ENCODE data around the gene ABR.
"Not testable (repeated sequence)": the region's sequence is repeated elsewhere in the genome, so short reads cannot be mapped to it uniquely, and the experiment has no call there.

The ABR gene

GRCh38 chr17:1173432-1174262 lies 6.1 kb downstream of the ABR start:
- no peak for DNase-seq (ENCODE audit: low read depth)

DNA sequence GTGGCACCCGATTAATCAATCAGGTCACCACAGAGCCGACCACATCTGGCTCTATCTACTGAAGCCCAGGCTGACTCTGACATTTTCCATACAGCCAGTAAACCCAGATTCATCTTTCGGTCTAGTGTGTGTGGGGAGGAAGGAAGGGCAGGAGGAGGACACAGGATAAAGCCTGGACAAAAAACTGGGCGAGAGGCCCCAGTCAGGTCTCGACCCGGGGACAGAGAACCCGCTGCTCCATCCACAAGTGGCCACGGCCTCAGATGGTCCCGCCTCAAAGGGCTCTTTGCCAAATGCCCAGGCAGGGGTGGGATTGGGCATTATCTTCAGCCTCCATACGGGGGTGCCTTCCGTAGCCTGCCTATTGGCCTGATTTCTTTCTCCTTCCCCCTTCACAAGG lies 7.8 kb downstream of the ABR start:
- DNase-seq (ENCODE audit: low read depth): no peak

DNA sequence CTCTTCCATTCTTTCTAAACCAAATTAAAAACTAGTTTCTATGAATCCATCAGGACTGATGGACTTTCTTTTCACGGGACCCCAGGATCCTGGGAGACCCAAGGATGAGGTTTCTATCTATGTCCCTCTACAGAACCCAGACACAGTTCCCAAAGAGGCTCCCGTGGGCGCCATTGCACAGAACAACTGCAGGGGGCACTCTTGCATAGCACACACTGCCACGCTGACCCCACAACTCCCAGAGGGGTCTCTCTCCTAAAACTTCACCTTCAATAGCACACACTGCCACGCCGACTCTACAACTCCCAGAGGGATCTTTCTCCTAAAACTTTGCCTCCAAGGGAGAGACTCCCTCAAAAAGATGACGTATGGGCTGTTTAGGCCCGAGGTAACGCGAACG lies 9.0 kb downstream of the ABR start:
- DNase-seq (ENCODE audit: low read depth): no peak

DNA sequence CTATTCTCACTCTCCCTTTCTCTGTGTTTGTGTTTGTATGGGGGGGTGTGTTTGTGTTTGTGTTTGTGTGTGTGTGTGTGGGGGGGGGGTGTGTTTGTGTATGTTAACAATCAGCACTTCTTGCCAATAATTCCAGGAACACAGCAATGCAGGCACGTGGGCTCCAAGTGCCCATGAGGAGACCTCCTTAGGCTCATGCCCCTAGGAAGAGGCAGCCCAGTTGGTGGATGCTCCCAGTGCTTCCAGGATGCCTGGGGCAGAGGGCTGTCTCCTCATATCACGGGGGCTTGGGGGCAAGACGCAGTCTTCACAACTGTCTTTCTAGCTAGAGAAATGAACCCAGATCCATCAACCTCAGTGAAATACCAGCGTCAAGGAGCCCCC lies 9.9 kb downstream of the ABR start:
- DNase-seq (ENCODE audit: low read depth): no peak

DNA sequence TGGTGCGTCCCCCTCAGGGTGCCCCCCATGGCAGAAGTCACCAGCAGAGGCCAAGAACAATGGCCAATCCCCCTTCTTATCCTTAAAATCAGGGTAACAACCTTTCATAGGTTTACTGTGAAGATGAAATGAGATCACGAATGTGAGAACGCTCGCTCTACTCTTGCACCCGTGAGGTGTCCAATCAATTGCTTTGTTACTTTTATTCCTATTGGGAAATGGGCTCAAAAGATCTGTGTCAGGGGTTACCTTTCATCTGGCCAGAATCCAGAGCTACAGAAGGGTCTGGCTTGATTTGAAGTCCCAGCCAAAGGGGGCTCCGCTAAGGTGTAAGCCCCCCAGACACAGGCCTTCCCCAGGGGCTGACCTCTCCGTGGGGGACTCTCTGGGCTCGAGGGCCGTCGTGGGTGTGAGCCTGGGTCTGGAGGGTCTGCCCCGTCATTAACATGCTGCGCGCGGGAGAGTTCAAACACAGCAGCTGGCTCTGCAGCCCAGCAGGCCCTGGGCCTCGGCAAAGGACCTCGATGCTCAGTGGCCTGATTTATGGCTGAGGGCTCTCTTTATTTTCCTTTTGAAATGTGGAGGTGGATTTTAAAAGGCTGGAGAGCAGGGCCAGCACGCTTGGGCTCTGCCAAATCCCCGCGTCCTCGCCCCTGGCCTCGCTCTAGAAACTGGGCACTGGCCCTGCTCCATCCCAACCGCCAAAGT lies 10.4 kb downstream of the ABR start:
- no peak for DNase-seq (ENCODE audit: low read depth)

DNA sequence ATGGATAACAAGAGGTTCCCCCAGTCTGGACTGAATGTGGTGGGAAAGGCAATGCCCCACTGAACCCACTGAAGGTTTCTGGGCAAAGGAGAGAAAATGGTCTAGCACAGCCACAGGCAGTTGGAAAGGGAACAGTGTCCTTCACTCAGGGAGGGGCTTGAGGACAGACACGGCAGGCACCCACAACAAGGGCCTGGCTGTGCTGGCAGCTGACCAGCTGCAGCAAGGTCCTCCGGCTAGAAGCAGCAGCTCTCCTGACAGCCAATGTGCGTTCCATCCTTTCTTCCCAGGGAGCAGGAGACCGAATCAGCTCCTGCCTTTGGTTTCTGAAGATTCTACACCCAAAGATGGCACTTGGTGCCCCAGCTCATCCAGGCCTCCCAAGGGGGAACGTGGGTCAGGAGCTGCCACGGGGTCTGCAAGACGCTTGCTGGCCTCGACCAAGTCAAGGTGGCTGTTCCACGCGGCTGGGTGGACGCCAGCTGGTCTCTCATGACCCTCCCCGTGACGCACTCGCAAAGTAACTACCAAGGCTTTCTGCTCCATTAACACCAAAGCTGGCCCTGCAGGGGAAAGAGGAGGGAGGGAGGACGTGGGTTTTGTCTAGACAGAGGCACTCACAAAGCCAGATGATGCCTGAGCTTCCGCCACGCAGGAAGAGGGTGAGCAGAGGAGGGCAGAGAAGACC lies 11.1 kb downstream of the ABR start:
- DNase-seq (ENCODE audit: low read depth): no peak

DNA sequence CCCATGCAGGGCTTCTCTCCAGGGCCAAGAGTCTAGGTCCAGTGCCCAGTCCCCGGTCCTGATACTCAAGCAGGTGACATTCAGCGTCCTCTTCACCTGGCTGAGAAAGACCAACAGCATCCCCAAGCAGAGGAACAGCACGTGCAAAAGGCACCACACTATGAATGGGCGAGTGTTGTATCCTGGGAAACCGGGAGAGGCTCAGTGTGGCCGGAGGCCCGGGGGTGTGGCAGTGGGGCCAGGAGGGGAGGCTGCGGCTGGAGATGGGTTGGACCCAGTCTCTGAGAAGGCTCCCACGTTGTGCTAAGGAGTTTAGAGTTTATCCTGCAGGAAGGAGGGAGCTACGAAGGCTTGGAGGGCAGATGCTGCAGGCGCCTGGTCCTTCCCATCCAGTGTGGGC lies 13.5 kb downstream of the ABR start:
- DNase-seq (ENCODE audit: low read depth): no peak

GRCh38 chr17:1165836-1166235 lies 13.9 kb downstream of the ABR start:
- no peak for DNase-seq (ENCODE audit: low read depth)

GRCh38 chr17:1164935-1165556 lies 14.7 kb downstream of the ABR start:
- no peak for DNase-seq (ENCODE audit: low read depth)

GRCh38 chr17:1162116-1162855 lies 17.5 kb downstream of the ABR start:
- no peak for DNase-seq (ENCODE audit: low read depth)

DNA sequence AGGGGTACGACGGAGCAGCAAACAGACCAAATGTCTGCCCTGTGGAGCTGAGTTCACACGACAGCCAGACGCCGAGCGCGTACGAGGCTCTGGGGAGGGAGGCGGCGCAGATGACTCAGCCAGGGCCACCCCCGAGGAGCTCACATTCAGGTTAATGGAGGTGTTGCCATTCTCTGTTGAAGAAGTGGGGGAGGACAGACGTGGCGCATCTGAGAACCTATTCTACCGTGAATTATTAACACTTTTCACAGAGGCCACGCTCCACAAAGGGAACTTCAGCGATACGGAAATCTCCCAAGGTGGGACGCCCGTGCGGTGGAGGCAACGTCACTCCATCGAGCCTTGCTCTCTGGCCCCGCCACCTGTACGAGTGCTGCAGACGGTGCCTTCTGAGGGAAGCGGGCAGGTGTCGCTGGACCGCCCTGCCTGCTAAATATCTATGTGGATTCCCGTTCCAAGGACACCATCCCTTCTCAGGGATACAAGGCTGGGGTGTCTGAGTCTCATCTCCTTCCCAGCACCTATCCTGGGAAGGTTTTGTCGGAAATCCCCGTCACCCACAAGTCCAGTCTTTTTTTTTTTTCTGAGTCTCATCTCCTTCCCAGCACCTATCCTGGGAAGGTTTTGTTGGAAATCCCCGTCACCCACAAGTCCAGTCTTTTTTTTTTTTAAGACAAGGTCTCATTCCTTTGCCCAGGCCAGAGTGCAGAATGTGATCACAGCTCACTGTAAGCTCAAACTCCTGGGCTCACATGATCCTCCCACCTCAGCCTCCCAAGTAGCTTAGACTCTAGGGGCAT lies 19.0 kb downstream of the ABR start:
- no peak for DNase-seq (ENCODE audit: low read depth)

DNA sequence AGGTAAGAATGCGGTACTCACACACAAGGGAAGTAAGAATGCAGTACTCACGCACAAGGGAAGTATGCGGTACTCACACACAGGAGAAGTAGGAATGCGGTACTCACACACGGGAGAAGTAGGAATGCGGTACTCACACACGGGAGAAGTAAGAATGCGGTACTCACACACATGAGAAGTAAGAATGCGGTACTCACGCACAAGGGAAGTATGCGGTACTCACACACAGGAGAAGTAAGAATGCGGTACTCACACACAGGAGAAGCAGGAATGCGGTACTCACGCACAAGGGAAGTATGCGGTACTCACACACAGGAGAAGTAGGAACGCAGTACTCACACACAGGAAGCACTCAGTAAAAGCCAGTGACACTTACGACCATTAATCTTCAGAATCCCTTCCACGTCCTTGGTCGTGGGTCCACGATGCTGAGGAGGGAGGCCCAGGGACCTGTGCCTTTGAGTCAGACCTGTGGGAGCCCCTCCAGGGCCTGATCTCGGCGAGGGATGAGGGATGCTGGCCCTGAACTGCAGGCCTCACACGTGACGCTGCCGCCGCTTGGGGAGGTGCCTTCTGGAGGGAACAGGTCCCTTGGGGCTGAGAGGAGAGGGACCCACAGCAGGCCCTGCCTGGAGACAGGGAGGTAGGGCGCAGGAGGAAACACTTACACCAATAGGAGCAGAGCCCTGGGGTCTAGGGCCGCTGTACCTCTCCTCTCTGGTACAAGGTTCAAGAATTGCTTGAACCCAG lies 20.2 kb downstream of the ABR start:
- DNase-seq (ENCODE audit: low read depth): no peak

- DNase-seq (ENCODE audit: low read depth): no peak
These were observed 20.9 kb downstream of the ABR start for GRCh38 chr17:1158879-1159278.

DNA sequence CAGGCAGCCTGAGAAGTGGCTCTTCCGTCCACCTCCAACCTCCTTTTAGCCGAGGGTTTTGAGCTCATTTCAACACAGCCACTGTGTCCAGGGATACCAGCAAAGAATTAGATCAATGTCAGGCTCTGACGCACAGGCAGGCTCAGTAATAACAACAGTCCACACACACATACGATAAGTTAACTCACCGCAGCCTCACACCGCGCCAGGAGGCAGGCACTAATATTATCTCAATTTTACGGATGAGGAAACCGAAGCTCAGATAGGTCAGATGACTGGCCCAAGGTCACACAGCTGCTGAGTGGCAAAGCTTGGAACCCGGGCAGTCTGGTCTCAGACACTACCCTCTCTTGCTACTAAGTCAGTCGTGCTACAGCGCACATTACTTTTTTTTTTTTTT lies 22.9 kb downstream of the ABR start:
- DNase-seq (ENCODE audit: low read depth): no peak

DNA sequence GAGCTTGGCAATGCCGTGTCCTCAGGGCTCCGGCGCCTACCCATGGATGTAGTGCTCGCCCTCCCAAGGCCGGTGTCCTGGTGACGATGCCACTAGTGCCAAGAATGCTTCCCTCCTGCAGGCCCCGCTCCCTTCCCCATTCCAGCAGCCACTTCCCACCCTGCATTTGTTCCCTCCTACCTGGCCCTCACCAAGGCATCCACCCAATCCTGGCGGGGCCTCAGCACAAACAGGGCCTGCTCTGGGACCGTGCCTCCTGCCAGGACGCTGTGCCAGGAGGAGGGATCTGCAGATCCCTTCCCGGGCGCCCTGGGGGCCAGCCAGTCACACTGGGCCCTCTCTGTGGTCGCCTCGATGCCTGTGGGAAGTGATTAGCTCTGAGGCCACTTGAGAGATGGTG lies 25.1 kb downstream of the ABR start:
- DNase-seq (ENCODE audit: low read depth): no peak

DNA sequence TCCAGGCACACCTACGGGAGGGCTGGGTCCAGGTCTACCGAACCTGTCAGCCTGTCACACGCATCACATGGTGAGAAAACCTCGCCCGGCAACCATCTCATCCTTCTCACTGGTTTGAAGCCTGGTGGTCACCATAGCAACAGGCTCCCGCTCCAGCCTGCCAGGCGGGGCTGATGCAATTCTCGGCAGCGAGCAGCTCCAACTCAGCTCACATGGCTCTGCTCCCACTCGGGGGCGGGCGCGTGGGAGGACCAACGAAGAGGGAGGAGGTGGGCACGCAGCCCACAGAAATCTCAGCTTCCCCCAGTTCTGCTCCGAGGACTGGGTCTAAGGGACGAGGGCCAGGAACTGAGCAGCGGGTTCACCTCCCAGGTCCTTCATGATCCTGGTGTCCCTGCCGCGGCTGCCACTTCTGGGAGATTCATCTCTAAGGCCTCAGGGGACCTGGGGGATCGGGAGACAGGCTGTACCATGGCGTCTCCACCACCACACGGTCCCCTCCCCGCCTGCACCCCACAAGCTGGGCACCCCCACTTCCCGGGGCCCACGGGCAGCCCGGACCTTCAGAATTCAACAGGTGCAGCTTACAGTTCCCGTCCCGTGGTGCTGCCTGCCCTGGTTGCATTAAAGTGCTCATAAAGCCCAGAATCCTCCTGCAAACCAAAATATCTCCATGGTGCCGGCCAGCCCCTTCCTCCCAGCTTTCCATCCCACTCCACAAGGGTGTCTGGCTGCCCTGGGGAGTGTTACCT lies 25.8 kb downstream of the ABR start:
- peak; percentile 37 for DNase-seq (ENCODE audit: low read depth)

DNA sequence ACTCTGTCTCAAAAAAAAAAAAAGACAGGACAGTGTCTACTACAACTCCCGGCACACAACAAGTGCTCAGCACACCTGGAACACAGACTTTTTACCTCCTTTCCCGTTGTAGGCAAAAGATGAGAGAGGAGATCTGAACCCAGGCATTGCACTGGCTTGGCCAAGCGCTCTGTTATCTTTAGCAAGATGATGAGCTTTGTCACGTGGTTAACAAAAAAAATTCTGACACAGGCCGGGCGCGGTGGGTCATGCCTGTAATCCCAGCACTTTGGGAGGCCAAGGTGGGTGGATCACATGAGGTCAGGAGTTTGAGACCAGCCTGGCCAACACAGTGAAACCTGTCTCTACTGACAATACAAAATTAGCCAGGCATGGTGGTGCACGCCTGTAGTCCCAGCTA lies 27.2 kb downstream of the ABR start:
- not testable (repeated sequence) for DNase-seq (ENCODE audit: low read depth)

- DNase-seq (ENCODE audit: low read depth): no peak
These were observed 28.7 kb downstream of the ABR start for GRCh38 chr17:1150863-1151600.

DNA sequence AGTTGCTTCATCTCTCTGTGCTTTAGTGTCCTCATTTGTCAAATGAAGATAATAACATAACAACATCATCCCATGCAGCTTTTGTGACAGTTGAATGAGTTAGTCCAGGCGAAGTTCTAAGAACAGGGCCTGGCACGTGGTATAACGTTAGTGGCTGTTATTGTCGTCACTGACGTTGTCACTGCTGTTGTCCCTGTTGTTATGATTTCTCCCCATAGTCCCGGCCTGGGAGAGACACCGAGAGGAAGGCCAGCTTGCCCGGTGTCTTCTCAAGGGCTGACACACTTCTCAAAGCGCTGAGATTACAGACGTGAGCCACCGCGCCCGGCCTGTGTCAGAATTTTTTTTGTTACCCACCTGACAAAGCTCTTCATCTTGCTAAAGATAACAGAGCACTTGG lies 29.9 kb downstream of the ABR start:
- DNase-seq (ENCODE audit: low read depth): no peak
